GM19035 (cell line): Measurements from ENCODE around the gene PPP1R3D.

ENCODE experiments used
- ATAC-seq: cut with Tn5 transposase; IDR thresholded peaks from one replicate; pipeline ENCODE4 v1.9.1; 2021; ENCODE audit not compliant: unreplicated experiment

Gene PPP1R3D

GRCh38 chr20:59948828-59949720, 9.0 kb upstream of the PPP1R3D start:
- ATAC-seq = no peak

- ATAC-seq = no peak
Observed at GRCh38 chr20:59948212-59948611, 8.1 kb upstream of the PPP1R3D start.

DNA sequence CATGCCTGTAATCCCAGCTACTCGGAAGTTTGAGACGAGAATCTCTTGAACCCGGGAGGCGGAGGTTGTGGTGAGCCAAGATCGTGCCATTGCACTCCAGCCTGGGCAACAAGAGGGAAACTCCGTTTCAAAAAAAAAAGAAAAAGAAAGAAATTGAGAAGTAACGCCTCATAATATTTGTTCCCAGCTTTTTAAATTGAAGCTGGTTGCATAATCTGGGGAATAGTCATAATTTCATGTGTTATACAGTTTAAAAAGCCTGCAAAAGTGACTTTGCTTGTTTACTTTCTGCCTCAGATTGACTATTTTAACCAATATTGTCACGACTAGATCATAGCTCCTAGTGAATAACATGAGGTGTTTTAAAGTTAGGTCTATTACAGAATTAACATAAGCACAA, 7.3 kb upstream of the PPP1R3D start:
- no peak for ATAC-seq

GRCh38 chr20:59945731-59946130, 5.6 kb upstream of the PPP1R3D start:
- no peak for ATAC-seq

DNA sequence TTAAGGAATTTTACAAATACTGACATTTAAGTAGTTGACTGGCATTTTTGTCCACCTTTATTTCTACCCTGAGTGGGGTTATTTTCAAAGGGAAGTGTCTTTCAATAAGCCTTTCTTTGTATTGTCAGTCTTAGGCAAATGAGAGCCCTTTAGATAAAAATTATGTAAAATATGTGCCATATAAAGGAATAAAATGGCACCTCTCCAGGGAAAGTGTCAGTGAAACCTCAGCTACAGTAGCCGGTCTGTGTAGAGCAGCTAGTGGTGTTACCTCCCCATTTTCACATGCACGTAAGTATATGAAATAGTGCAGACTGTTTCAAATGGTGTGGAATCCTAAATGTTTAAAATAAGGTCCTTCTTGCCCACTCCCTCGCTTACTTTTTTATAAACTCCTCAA, 5.1 kb upstream of the PPP1R3D start:
- ATAC-seq = no peak

DNA sequence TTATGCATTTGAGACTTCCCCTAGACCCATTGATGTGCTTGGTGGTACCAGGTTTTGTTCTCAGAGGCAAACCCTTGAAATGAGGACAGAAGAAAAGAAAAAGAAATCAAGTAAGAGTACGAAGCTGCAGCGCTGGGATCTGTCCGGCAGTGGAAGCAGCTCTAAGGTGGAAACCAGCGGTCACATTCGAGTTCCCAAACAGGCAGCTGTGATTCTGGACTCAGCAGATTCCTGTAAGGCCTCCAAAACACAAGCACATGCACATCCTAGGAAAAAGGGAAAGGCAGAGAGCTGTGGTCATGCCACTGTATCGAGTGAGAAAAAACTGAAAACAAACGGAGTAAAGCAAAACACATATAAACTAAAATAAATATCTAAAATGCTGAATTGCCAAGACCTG, 4.6 kb upstream of the PPP1R3D start:
- no peak for ATAC-seq

- no peak for ATAC-seq
Observed at GRCh38 chr20:59942245-59942644, 2.1 kb upstream of the PPP1R3D start.

DNA sequence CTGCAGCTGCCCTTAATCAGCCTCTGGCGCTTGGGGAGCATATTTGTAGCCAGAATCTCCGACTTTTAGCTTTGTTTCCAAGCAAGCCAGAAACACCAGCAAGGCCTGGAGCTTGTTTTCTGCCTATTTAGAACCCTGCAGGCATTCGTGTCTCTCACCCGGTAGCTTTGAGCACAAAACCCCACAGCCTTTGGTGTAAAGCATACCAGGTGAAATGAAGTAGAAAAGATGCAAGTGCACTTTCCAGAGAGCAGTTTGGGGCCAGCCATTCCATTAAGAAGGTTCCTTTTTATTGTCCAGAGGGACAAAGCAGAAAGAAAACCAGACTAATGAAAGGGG, 820 bp upstream of the PPP1R3D start:
- peak; percentile 7 for ATAC-seq

GRCh38 chr20:59939879-59940128, 301 bp downstream of the PPP1R3D start:
- peak; percentile 36 for ATAC-seq

GRCh38 chr20:59939052-59939878, 840 bp downstream of the PPP1R3D start:
- ATAC-seq = no peak

DNA sequence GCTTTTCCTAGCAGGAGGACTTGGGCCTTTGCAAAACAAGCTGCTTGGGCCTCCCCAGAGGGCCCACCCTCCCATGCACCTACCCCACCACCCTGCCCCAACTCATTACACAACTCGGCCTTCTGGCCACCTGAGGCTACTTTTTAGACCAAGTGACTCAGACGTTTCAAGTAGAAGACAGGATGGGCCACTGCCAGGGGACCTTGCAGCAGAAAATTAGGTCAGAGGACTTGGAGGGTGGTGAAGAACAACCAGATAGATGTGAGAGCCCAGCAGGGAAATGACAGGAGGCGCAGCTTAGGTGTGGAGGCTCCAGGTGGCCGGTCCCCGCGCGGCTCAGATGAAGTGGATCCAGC, 1.4 kb downstream of the PPP1R3D start:
- ATAC-seq = no peak

- no peak for ATAC-seq
Observed at GRCh38 chr20:59938221-59938620, 1.9 kb downstream of the PPP1R3D start.

- ATAC-seq = no peak
Observed at GRCh38 chr20:59937150-59937549, 3.0 kb downstream of the PPP1R3D start.

DNA sequence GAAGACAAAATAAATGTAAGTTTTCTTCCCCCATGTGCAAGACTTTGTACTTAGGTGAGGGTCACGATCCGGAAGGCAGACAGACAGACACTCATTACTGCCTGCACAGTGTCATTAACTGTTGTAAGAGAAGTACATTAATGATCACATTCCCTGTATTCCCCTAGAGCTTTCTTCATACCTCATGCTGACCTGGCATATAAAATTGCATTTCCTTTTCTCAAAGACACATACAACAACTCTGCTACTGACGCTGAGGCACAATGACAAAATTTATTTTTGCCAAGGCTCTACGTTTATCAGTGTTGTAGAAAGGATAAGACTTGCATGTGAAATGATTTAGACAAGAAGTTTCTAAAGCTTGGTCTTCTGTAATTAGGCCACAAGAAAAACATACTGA, 3.7 kb downstream of the PPP1R3D start:
- no peak for ATAC-seq

GRCh38 chr20:59935457-59936185, 4.5 kb downstream of the PPP1R3D start:
- no peak for ATAC-seq

DNA sequence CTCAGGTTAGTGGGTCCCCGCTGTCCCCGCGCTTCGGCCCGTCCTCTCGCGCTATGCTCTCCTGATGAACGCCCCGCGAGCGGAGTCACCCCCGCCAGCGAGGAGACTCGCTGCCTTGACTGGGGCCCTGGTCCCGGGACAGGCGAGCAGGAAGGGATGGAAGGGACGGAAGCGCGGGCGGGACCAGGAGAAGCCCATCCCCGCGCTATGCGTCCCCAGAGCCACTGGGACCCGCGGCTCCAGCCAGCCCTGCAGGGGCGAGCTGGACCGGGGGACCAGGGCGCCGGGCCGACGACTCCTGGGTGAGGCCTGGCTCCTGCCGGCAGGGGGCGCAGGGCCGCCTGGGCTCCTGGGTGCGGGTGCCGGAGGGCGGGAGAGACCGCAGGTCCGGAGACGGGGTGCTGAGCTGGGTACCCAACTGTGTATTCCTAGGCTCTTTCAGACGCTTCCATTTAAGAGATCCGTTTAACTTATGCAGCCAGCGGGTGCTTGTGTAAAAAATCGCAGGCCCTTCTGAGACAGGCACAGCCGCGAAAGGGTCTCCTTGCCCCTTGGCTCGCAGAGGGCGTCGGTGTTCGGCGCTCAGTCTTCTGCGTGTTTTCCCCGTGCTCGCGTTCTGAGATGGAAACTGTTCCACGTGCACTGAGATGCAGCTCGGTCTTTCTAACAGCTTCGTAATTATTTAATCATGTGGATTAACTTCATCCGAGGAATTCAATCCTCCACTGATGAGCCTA, 6.1 kb downstream of the PPP1R3D start:
- peak; percentile 57 for ATAC-seq

- peak; percentile 24 for ATAC-seq
Observed at GRCh38 chr20:59933296-59933848, 6.7 kb downstream of the PPP1R3D start, which contains the start of gene SYCP2. SYCP2 (minus strand) TSS chr20:59933637; CDS start chr20:59922413, 11,224 bp downstream.

DNA sequence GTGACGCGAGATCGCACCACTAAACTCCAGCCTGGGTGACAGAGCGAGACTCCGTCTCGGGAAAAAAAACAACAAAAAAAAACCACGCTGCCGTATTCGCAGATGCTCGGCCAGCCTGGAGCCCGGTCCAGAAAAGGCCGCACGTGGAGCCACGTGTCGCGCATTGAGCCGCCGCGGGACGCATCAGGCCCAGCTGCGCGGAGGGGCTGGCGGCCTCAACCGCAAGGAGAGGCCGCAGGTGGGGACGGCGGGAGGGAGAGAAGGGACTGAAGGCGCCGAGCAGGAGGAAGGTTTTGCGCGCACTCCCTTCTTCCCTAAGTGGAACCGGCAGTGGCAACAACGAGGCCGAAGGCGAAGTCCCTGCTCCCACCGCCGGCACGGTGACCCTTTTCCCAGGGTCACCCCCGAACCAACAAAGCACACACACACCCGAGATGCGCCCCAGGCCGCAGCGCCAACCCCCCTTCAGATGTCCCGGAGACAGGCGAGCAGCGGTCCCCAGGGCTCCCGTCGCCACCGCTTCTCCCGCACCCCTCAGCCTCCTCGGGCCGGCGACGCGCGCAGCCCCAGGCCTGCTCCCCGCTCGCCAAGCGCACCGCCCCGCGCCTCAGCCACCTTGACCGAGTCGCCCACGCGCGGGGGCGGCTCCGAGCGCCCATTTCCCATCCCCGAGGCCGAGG, 7.3 kb downstream of the PPP1R3D start:
- ATAC-seq = no peak

- no peak for ATAC-seq
Observed at GRCh38 chr20:59931511-59932312, 8.4 kb downstream of the PPP1R3D start.
